Lung (tissue), 12 donors: ENCODE results near the gene EVA1C. TPM values are rescaled to one million over a fixed set of nuclear protein-coding genes. Genes with fewer than 3 reads are reported as not detected.
A peak's percentile ranks its signal among the peaks of the same experiment; 100 is the strongest.
"Not testable (repeated sequence)": the region's sequence is repeated elsewhere in the genome, so short reads cannot be mapped to it uniquely, and the experiment has no call there.

ENCODE experiments used
- ATAC-seq: fragments of 200-7000 bp; cut with Tn5 transposase; one replicate; pipeline ENCODE4 v1.9.1; 2020; ENCODE audit warnings: moderate number of reproducible peaks; ENCODE audit not compliant: insufficient read depth, low FRiP score
- DNase-seq, 3 donors: peaks; one replicate each; pipeline ENCODE4 v3.0.0-alpha.2; 2013 to 2017
- H3K27ac ChIP-seq, 2 donors: one replicate each; pipeline ENCODE4 v1.5.1; 2013; ENCODE audit warnings: mild to moderate bottlenecking in 2 of 2, moderate library complexity in 2 of 2, control low read depth in 1 of 2, inconsistent platforms in 1 of 2, low read depth in 1 of 2, low read length in 1 of 2
- H3K27me3 ChIP-seq, 3 donors: one replicate each; pipeline ENCODE4 v1.5.1; 2013; ENCODE audit warnings: low read length in 2 of 3; ENCODE audit not compliant: control insufficient read depth in 3 of 3, insufficient read depth in 3 of 3
- H3K36me3 ChIP-seq, 4 donors: one replicate each; pipeline ENCODE4 v1.5.1; 2013; ENCODE audit warnings: low read length in 4 of 4, mild to moderate bottlenecking in 1 of 4, moderate library complexity in 1 of 4; ENCODE audit not compliant: control insufficient read depth in 4 of 4, insufficient read depth in 4 of 4
- H3K4me1 ChIP-seq, 5 donors: one replicate each; pipeline ENCODE4 v1.5.1; 2013; ENCODE audit warnings: low read length in 5 of 5, mild to moderate bottlenecking in 2 of 5, moderate library complexity in 1 of 5; ENCODE audit not compliant: control insufficient read depth in 5 of 5, insufficient read depth in 5 of 5
- H3K4me3 ChIP-seq: one replicate; pipeline ENCODE4 v1.5.1; 2013; ENCODE audit warnings: mild to moderate bottlenecking, control low read depth, moderate library complexity
- H3K9ac ChIP-seq, 2 donors: one replicate each; pipeline ENCODE4 v1.5.1; 2013; ENCODE audit warnings: low read length in 2 of 2, control low read depth in 1 of 2; ENCODE audit not compliant: insufficient read depth in 1 of 2
- H3K9me3 ChIP-seq, 4 donors: one replicate each; pipeline ENCODE4 v1.5.1; 2013; ENCODE audit warnings: low read length in 3 of 4, mild to moderate bottlenecking in 1 of 4, moderate library complexity in 1 of 4; ENCODE audit not compliant: control insufficient read depth in 4 of 4, insufficient read depth in 3 of 4
- CTCF ChIP-seq: IDR thresholded peaks from 2 replicates; pipeline ENCODE4 v1.5.1; 2012; ENCODE audit warnings: mild to moderate bottlenecking; ENCODE audit errors: control extremely low read depth, extremely low read depth
- WGBS, 2 donors: extraction: QIAGEN DNeasy Blood & Tissue Kit; methylation state at CpG; one replicate each; pipeline ENCODE4 v1.1.7; 2013; 5-methylcytosine and 5-hydroxymethylcytosine counted together
- polyA plus RNA-seq, 2 donors: library from polyadenylated mRNA; stranded (reverse); fragments of 200-250 nt; gene quantifications; one replicate each; pipeline ENCODE4 v1.2.1, GENCODE V29; 2013
- total RNA-seq, 2 donors: library from RNA; depleted of rRNA in 1 of 2; stranded (reverse); fragments of >200 nt in 1 of 2; gene quantifications; one replicate each; pipeline ENCODE4 v1.2.1, GENCODE V29; 2014 to 2021
- donor health status: control.
- donor health status: control.
- donor health status: Bipolar disorder and iron deficiency.
- donor health status: healthy.
- donor health status: DM: yes; HTN: yes; CAD: no.

Gene EVA1C
- total and polyA plus RNA-seq, 4 donors = 13.9 to 59.0 (median 48.6) TPM

GRCh38 chr21:32452191-32452590 lies 39.7 kb downstream of the EVA1C start:
- 90 to 92% methylated on average over 8 of the region's 8 CpGs for WGBS, 2 donors
- DNase-seq, ATAC-seq: not testable (repeated sequence)

DNA sequence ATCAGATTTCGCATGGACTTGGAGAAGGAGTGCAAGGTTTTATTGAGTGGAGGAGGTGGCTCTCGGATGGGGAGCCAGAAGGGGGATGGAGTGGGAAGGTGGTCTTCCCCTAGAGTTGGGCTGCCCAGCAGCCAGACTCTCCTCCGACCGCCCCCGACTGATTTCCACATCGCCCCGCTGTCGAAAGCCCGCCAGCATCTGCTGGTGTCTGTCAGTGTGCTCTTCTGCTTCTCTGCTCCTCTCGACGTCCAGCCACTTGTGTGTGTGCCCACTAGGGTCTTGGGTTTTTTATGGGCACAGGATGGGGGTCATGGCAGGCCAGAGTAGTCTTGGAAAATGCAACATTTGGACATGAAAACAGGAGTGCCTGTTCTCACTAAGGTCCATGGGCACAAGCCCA lies 40.1 kb downstream of the EVA1C start:
- WGBS, 2 donors = 93 to 98% methylated on average over 11 of the region's 11 CpGs
- TF ChIP-seq CTCF = no peak
- DNase-seq = no peak
- H3K36me3 ChIP-seq = no peaks in the 10 kb centered on the region
- H3K4me3 ChIP-seq = no peak overlapping the region
- H3K9ac ChIP-seq = no peak overlapping the region
- H3K27me3 ChIP-seq = no peaks in the 10 kb centered on the region
- peaks cover 2 to 36% (median 10%) of the 10 kb centered on the region in 5 donors for H3K4me1 ChIP-seq
- ATAC-seq = no peak
- H3K27ac ChIP-seq = no peak overlapping the region
- no peaks in the 10 kb centered on the region for H3K9me3 ChIP-seq

More at GRCh38 chr21:32452191-32452590, 39.7 kb downstream of the EVA1C start:
- H3K9ac ChIP-seq, H3K9me3 ChIP-seq, H3K36me3 ChIP-seq, H3K4me3 ChIP-seq, H3K27me3 ChIP-seq: not testable (repeated sequence)
- Histone ChIP-seq H3K27ac (peak overlapping the region in 1 of 2 donors; percentile 29), H3K4me1 (peaks cover 0 to 33% (median 6%) of the 10 kb centered on the region in 5 donors)

DNA sequence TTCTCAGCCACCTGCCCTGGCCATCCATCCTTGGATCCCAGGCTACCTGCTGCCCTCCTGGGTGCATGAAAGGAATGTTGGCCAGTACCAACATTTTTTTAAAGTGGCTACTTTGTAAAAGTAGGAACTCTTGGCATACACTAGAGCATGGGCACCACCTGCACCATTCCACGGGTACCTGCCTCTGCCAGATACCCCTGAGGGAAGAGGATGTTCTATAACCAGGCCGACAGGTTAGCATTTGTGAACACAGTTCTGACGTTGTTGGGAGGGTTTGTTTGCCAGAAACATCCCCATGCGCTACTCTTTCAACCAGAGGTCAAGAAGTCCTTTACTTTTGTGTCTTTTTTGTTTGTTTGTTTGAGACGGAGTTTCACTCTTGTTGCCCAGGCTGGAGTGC lies 43.0 kb downstream of the EVA1C start:
- TF ChIP-seq CTCF = no peak
- Histone ChIP-seq H3K9me3 (no peaks in the 10 kb centered on the region), H3K36me3 (peaks cover 0 to 18% (median 3%) of the 10 kb centered on the region in 4 donors), H3K4me3 (no peak overlapping the region), H3K4me1 (peaks cover 4 to 32% (median 11%) of the 10 kb centered on the region in 5 donors), H3K27me3 (no peaks in the 10 kb centered on the region), H3K9ac (no peak overlapping the region), H3K27ac (no peak overlapping the region)
- 69 to 85% methylated on average over 5 of the region's 5 CpGs for WGBS, 2 donors
- DNase-seq = no peak
- ATAC-seq = no peak

DNA sequence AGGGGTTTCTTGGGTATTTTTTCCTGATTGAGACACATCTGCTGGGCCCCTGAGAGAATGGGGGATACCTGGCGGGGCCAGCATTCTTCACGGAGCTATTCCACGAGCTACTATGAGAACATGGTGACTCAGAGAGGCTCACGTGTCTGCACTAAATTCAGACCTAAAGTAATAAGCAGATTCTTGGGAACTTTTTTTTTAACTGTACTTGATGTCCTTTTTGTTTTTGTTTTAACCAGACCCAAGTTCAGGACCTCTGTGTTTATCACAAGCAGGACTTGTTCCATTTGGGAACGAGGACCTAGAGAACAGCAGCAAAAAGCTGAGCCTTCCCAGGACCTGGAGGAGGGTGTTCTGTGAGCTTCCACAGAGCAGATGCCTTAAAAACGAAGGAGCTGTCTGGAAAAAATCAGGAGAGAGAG lies 44.0 kb downstream of the EVA1C start:
- ATAC-seq (no peak), DNase-seq (no peak)
- no peak for TF ChIP-seq CTCF
- Histone ChIP-seq H3K9me3 (no peaks in the 10 kb centered on the region), H3K27ac (peak overlapping the region; percentile 7 to 67), H3K4me3 (no peak overlapping the region), H3K36me3 (peaks cover 0 to 18% (median 3%) of the 10 kb centered on the region in 4 donors), H3K9ac (no peak overlapping the region), H3K27me3 (no peaks in the 10 kb centered on the region), H3K4me1 (peaks cover 4 to 26% (median 7%) of the 10 kb centered on the region in 5 donors)
- WGBS, 2 donors = 75 to 86% methylated on average over 6 of the region's 6 CpGs
